Measurements from ENCODE around the gene HAPLN1.

DNA sequence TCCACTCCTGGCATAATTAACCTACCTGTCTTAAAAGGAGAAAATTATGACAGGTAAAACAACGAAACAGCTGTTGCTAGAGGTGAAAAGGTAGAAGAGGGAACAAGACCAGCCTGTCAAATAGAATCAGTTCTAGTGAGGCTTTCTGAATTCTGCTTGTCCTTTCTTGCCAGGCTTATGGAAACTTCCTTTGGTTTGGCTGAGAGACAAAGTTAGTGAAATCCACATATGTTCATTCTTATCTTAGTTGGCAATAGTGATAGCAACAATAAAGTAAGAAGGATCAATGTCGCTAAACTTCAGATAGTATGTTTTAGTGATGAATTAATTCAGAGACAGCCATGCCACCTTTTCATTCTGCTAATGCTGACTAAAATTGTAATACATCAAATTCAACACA, 34.4 kb downstream of the HAPLN1 start:
- TF ChIP-seq CTCF (IDR thresholded peaks at IDR 0.05 in 4 of 5, conservative IDR thresholded peaks at IDR 0.05 in 1 of 5) (no peak), POLR2A (IDR thresholded peaks at IDR 0.05) (no peak)

Measured in gastrocnemius medialis (tissue), 4 donors.